Endodermal cell (in vitro differentiated cells): Measurements from ENCODE around the gene MCAM. TPM values are rescaled to one million over a fixed set of nuclear protein-coding genes. Genes with fewer than 3 reads are reported as not detected.
A peak's percentile ranks its signal among the peaks of the same experiment; 100 is the strongest.

Experiments
- DNase-seq: peaks from one replicate; pipeline ENCODE4 v3.0.0-alpha.2; 2017
- H3K27ac ChIP-seq: 2 replicates; pipeline ENCODE4 v1.5.1; 2013; ENCODE audit warnings: mild to moderate bottlenecking, low read depth, low read length, moderate library complexity
- H3K27me3 ChIP-seq: 2 replicates; pipeline ENCODE4 v1.6.1; 2013; ENCODE audit warnings: mild to moderate bottlenecking, low read length, moderate library complexity; ENCODE audit not compliant: insufficient read depth, control insufficient read depth, poor library complexity, severe bottlenecking
- H3K36me3 ChIP-seq: 2 replicates; pipeline ENCODE4 v1.7.0; 2013; ENCODE audit warnings: mild to moderate bottlenecking, low read length, moderate library complexity; ENCODE audit not compliant: control insufficient read depth, insufficient read depth
- H3K4me1 ChIP-seq: one replicate; pipeline ENCODE4 v1.7.0; 2013; ENCODE audit warnings: low read length; ENCODE audit not compliant: control insufficient read depth, insufficient read depth
- H3K4me3 ChIP-seq: 2 replicates; pipeline ENCODE4 v1.5.1; 2013; ENCODE audit warnings: mild to moderate bottlenecking, low read length, moderate library complexity
- H3K9ac ChIP-seq: 2 replicates; pipeline ENCODE4 v1.6.1; 2013; ENCODE audit warnings: mild to moderate bottlenecking, low read length, moderate library complexity; ENCODE audit not compliant: poor library complexity, severe bottlenecking; ENCODE audit errors: extremely low read depth
- H3K9me3 ChIP-seq: 2 replicates; pipeline ENCODE4 v1.6.1; 2013; ENCODE audit warnings: mild to moderate bottlenecking, low read length, moderate library complexity; ENCODE audit not compliant: control insufficient read depth
- H3K27ac Mint-ChIP-seq: 2 replicates; pipeline ENCODE4 v1.8.0; 2020; ENCODE audit warnings: mixed read lengths
- H3K27me3 Mint-ChIP-seq: 2 replicates; pipeline ENCODE4 v1.8.0; 2021; ENCODE audit warnings: mild to moderate bottlenecking, mixed read lengths; ENCODE audit not compliant: insufficient read depth
- H3K36me3 Mint-ChIP-seq: 2 replicates; pipeline ENCODE4 v1.8.0; 2020; ENCODE audit warnings: low read depth, mixed read lengths
- H3K4me1 Mint-ChIP-seq: 2 replicates; pipeline ENCODE4 v1.8.0; 2020; ENCODE audit warnings: mixed read lengths
- H3K4me3 Mint-ChIP-seq: 2 replicates; pipeline ENCODE4 v1.8.0; 2020; ENCODE audit warnings: mild to moderate bottlenecking, moderate library complexity, mixed read lengths
- H3K9me3 Mint-ChIP-seq: 2 replicates; pipeline ENCODE4 v1.8.0; 2020; ENCODE audit warnings: mild to moderate bottlenecking, mixed read lengths
- WGBS, 2 experiments: methylation state at CpG; one replicate each; pipeline versions ENCODE4 v1.1.5 to v1.1.7; 2013; ENCODE audit warnings: missing lambda C conversion rate in 2 of 2, mixed read lengths in 1 of 2; ENCODE audit not compliant: insufficient coverage in 1 of 2, insufficient read length in 1 of 2; 5-methylcytosine and 5-hydroxymethylcytosine counted together
- total RNA-seq, 2 donors: library from RNA; stranded (reverse); fragmentation: NEBNext Ultra II Directional in 1 of 2; extraction: Animal tissue kit (Norgen Biotek cat#: 25700) in 1 of 2; gene quantifications; 2 replicates in 1 of 2; 3 replicates in 1 of 2; pipeline ENCODE4 v1.2.1, GENCODE V29; 2021
- TF ChIP-seq, protein P1 (sequence below): fragments of 200-600 bp; sonication (generic); conservative IDR thresholded peaks from 2 replicates; pipeline ENCODE4 v1.5.0; 2021; ENCODE audit warnings: antibody characterized with exemption, mild to moderate bottlenecking

The MCAM gene
- total RNA-seq, 2 donors from 2014 or later: 21.9 to 28.3 TPM

DNA sequence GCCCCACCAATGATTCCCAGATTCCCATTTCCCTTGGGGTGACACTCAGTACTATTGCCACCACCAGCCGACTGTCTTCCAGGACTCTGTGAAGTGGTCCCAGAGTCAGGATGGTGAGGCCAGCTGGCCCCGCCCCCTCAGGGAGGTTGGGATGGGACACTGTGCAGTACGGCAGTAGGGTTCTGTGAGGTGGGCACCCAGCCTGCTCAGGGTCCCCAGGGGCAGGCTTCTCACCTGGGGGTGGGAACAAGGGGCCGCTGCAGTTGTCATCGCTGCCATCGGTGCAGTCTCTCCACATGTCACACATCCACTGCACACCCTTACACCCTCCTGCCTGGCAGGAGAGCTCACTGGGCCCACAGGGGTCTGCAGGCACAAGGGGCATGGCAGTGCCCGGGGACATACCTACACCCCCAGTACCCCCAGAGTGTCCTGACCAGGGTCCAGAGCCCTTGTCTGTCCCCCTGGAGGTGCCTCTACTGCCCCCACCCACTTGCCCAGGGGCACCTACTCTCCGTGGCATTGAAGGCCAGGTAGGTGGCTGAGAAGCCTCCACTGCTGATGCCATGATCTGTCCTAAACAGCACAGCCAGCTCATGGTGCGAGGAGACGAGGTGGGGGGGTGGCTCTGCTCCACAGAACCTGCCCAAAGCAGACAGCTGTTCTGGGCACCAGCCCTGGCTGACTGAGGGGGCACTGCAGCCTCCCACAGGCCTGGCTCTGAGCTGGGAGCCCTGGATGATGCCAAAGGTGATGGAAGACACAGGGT lies 25.6 kb upstream of the MCAM start:
- H3K4me3 Mint-ChIP-seq: no peak overlapping the region
- no peaks in the 10 kb centered on the region for H3K4me1 ChIP-seq
- TF ChIP-seq, protein P1, sequence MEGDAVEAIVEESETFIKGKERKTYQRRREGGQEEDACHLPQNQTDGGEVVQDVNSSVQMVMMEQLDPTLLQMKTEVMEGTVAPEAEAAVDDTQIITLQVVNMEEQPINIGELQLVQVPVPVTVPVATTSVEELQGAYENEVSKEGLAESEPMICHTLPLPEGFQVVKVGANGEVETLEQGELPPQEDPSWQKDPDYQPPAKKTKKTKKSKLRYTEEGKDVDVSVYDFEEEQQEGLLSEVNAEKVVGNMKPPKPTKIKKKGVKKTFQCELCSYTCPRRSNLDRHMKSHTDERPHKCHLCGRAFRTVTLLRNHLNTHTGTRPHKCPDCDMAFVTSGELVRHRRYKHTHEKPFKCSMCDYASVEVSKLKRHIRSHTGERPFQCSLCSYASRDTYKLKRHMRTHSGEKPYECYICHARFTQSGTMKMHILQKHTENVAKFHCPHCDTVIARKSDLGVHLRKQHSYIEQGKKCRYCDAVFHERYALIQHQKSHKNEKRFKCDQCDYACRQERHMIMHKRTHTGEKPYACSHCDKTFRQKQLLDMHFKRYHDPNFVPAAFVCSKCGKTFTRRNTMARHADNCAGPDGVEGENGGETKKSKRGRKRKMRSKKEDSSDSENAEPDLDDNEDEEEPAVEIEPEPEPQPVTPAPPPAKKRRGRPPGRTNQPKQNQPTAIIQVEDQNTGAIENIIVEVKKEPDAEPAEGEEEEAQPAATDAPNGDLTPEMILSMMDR: no peak
- H3K36me3 Mint-ChIP-seq: no peaks in the 10 kb centered on the region
- peaks cover 84% of the 10 kb centered on the region for H3K27me3 Mint-ChIP-seq
- peak; percentile 44 for DNase-seq
- H3K27me3 ChIP-seq: peaks cover 71% of the 10 kb centered on the region
- H3K27ac ChIP-seq: no peak overlapping the region
- no peaks in the 10 kb centered on the region for H3K36me3 ChIP-seq
- H3K27ac Mint-ChIP-seq: no peak overlapping the region
- H3K9me3 Mint-ChIP-seq: no peaks in the 10 kb centered on the region
- no peak overlapping the region for H3K4me3 ChIP-seq
- H3K9ac ChIP-seq: no peak overlapping the region
- H3K4me1 Mint-ChIP-seq: peaks cover 12% of the 10 kb centered on the region
- 87 to 89% methylated on average over 5 to 10 of the region's 10 CpGs for WGBS, 2 experiments
- no peaks in the 10 kb centered on the region for H3K9me3 ChIP-seq

DNA sequence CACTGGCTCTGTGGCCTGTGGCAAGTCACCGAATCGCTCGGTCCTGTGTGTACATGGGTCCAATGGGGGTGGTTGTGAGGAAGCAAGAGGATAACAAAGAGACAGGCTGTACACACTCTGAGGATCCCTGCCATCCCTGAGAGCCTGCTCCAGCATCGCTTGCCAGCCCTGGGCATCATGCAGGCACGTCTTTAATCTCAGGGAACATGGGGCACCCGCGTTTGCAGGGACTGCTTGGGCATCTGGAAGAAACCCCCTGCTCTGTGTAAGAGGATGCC lies 25.0 kb upstream of the MCAM start:
- H3K4me3 ChIP-seq: no peak overlapping the region

DNA sequence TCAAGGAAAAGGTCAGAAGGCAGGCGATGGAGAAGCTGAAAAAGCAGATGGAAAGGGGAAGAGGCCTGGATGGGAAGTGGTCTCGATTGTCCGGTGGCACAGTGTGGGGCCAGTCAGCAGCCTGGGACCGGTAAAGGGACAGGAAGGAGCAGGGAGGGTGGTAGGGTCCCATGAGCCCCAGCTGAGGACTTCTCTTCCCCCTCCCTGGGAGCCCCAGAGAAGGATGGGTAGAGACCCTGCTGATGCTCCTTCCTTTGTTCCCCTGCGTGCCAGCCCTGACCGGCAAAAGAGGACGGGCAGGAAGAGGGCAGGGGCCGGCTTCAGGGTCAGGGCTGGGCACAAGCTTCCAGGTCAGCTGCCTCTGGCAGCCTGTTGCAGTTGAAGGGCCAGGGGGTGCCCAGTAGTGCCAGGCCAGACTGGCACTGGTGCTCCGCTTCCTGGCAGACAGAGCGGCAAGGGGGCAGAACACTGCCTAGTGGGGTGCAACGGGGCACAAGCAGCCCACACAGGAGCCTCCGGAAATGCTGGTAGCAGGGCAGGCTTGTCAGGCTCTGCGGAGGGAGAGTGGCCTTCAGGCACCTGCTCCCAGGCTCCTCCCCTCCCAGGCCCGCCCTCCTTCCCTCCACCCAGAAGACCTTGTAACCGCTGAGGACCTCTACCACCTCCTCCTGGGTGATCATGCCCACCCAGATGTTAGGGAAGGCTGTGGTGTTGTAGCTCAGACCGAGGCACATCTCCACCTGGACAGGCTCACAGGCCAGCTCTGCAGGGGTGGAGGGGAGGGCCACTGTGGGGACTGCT lies 24.5 kb upstream of the MCAM start:
- Histone ChIP-seq H3K9ac (no peak overlapping the region), H3K9me3 (no peaks in the 10 kb centered on the region), H3K36me3 (peaks cover 8% of the 10 kb centered on the region), H3K27ac (no peak overlapping the region), H3K27me3 (peaks cover 63% of the 10 kb centered on the region), H3K4me3 (no peak overlapping the region), H3K4me1 (peaks cover 7% of the 10 kb centered on the region)
- peak; percentile 66 for DNase-seq
- TF ChIP-seq, protein P1: no peak
- 61 to 74% methylated on average over 8 to 15 of the region's 16 CpGs for WGBS, 2 experiments
- Mint-ChIP-seq H3K9me3 (no peaks in the 10 kb centered on the region), H3K4me3 (peak overlapping the region; percentile 38), H3K36me3 (no peaks in the 10 kb centered on the region), H3K27me3 (peaks cover 73% of the 10 kb centered on the region), H3K4me1 (peaks cover 17% of the 10 kb centered on the region), H3K27ac (no peak overlapping the region)

More for the DNA sequence above, 25.0 kb upstream of the MCAM start:
- H3K4me3 Mint-ChIP-seq: no peak overlapping the region
- no peak for DNase-seq
- Histone ChIP-seq H3K27me3 (peaks cover 67% of the 10 kb centered on the region), H3K9me3 (no peaks in the 10 kb centered on the region), H3K9ac (no peak overlapping the region), H3K4me1 (peaks cover 5% of the 10 kb centered on the region), H3K27ac (no peak overlapping the region), H3K36me3 (peaks cover 4% of the 10 kb centered on the region)
- no peaks in the 10 kb centered on the region for H3K36me3 Mint-ChIP-seq
- TF ChIP-seq, protein P1: no peak
- no peaks in the 10 kb centered on the region for H3K9me3 Mint-ChIP-seq
- H3K27me3 Mint-ChIP-seq: peaks cover 78% of the 10 kb centered on the region
- H3K27ac Mint-ChIP-seq: no peak overlapping the region
- peaks cover 17% of the 10 kb centered on the region for H3K4me1 Mint-ChIP-seq
- 81 to 98% methylated on average over 4 to 7 of the region's 7 CpGs for WGBS, 2 experiments
